Measurements from ENCODE around the gene SORBS2.

SORBS2 gene

DNA sequence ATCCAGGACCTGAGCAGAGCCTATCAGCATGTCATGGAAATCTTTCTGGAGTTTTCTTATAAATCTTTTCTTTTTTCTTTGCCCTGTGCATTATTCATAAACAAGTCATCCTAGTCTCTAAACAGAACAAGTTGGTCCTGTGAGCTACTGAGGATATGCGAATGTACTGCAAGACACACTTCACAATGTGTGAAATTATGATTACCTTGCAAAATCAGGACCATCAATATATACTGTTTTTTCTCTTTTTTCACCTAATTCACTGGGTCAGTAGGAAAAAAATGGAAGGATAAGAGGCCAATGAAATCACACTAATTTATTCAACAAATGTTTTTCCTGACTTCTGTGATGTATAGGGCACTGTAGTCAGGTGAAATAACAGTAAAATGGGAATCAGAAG is 14.4 kb upstream of the SORBS2 start:
- H3K79me1 ChIP-seq (ENCODE audit: low read length): no peaks in the 10 kb centered on the region
- H3K9ac ChIP-seq (ENCODE audit: low read length): no peak overlapping the region
- no peak overlapping the region for H3K56ac ChIP-seq (ENCODE audit: low read length)
- peak overlapping the region; percentile 1 for H3K4ac ChIP-seq (ENCODE audit: low read depth, low read length)
- no peak overlapping the region for H3K4me3 ChIP-seq (ENCODE audit: low read length)
- H3K23ac ChIP-seq (ENCODE audit: low read length): no peak overlapping the region
- H2BK15ac ChIP-seq (replicated peaks; ENCODE audit: low read depth): no peak overlapping the region
- H3K4me2 ChIP-seq (ENCODE audit: low read length): no peak overlapping the region
- DNase-seq: no peak
- no peaks in the 10 kb centered on the region for H3K27me3 ChIP-seq (ENCODE audit: insufficient read depth, low read length, poor library complexity)
- no peak overlapping the region for H2BK120ac ChIP-seq (ENCODE audit: low read depth, low read length)
- H4K5ac ChIP-seq (ENCODE audit: low read length): no peak overlapping the region
- no peak overlapping the region for H3K27ac ChIP-seq (ENCODE audit: low read depth, low read length)
- H3K4me1 ChIP-seq (ENCODE audit: control insufficient read depth, low read depth, low read length): peaks cover 7% of the 10 kb centered on the region
- no peak overlapping the region for H3K18ac ChIP-seq (ENCODE audit: low read length)
- H3K79me2 ChIP-seq (ENCODE audit: control insufficient read depth, insufficient read depth, low read length): no peaks in the 10 kb centered on the region
- H2BK5ac ChIP-seq (ENCODE audit: low read length): no peak overlapping the region
- WGBS (ENCODE audit: extremely low coverage, insufficient coverage, low lambda C conversion rate): no CpG with 5 or more reads among the region's 1 CpG
- no peak overlapping the region for H2AK5ac ChIP-seq (ENCODE audit: low read length)
- no peak overlapping the region for H4K8ac ChIP-seq (ENCODE audit: low read depth, low read length)
- H3K36me3 ChIP-seq (ENCODE audit: control insufficient read depth, insufficient read depth, low read length): no peaks in the 10 kb centered on the region

DNA sequence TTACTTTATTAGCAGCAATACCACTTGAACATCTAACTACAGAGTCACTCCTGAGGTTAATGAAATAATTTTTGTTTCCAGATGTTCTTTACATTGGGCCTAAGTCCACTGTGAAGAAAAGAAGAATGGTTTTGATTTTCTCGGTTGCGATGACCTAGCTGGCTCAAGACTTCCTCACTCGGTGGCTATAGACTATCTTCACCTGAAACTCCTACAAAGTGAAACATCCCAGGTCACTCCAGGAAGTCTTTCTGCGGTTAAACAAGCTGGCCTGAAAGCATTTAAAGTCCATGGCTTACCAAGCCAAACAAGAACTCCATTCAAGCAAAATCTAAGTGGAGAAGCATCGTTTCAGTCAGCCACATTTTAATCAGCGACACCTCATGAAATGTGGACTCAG is 13.7 kb upstream of the SORBS2 start:
- H3K23ac ChIP-seq (ENCODE audit: low read length): no peak overlapping the region
- no peak for DNase-seq
- peak overlapping the region; percentile 1 for H3K4ac ChIP-seq (ENCODE audit: low read depth, low read length)
- no peaks in the 10 kb centered on the region for H3K79me1 ChIP-seq (ENCODE audit: low read length)
- H3K56ac ChIP-seq (ENCODE audit: low read length): no peak overlapping the region
- no peak overlapping the region for H3K4me3 ChIP-seq (ENCODE audit: low read length)
- no CpG with 5 or more reads among the region's 6 CpGs for WGBS (ENCODE audit: extremely low coverage, insufficient coverage, low lambda C conversion rate)
- no peak overlapping the region for H3K27ac ChIP-seq (ENCODE audit: low read depth, low read length)
- no peak overlapping the region for H4K5ac ChIP-seq (ENCODE audit: low read length)
- H2BK15ac ChIP-seq (replicated peaks; ENCODE audit: low read depth): no peak overlapping the region
- H2AK5ac ChIP-seq (ENCODE audit: low read length): no peak overlapping the region
- no peak overlapping the region for H2BK120ac ChIP-seq (ENCODE audit: low read depth, low read length)
- no peaks in the 10 kb centered on the region for H3K27me3 ChIP-seq (ENCODE audit: insufficient read depth, low read length, poor library complexity)
- no peaks in the 10 kb centered on the region for H3K36me3 ChIP-seq (ENCODE audit: control insufficient read depth, insufficient read depth, low read length)
- no peak overlapping the region for H3K4me2 ChIP-seq (ENCODE audit: low read length)
- H3K4me1 ChIP-seq (ENCODE audit: control insufficient read depth, low read depth, low read length): peaks cover 7% of the 10 kb centered on the region
- H2BK5ac ChIP-seq (ENCODE audit: low read length): no peak overlapping the region
- no peak overlapping the region for H3K9ac ChIP-seq (ENCODE audit: low read length)
- H3K18ac ChIP-seq (ENCODE audit: low read length): no peak overlapping the region
- H3K79me2 ChIP-seq (ENCODE audit: control insufficient read depth, insufficient read depth, low read length): no peaks in the 10 kb centered on the region
- H4K8ac ChIP-seq (ENCODE audit: low read depth, low read length): no peak overlapping the region

DNA sequence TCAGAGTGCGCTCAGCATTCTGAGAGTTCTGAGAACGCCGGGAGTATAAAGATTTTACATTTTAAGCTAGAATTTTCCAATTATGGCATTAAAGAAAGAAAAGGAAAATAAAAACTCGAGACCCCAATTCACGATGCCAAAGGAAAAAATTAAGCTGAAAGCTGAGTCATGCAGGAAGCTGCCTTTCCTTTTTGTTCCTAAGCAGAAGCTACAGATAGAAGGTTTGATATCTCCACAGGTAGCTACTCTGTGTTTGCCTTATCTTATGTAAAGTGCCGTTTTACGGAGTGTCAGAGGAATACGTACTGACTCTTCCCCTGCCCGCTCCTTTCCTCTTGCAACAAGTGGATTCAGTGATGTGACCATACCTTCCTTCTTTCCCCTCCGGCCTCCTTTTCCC is 10.8 kb upstream of the SORBS2 start:
- peak; percentile 91 for DNase-seq
- Histone ChIP-seq H3K36me3 (ENCODE audit: control insufficient read depth, insufficient read depth, low read length) (no peaks in the 10 kb centered on the region), H3K79me2 (ENCODE audit: control insufficient read depth, insufficient read depth, low read length) (no peaks in the 10 kb centered on the region), H3K9ac (ENCODE audit: low read length) (no peak overlapping the region), H2BK5ac (ENCODE audit: low read length) (peak overlapping the region; percentile 81), H3K27me3 (ENCODE audit: insufficient read depth, low read length, poor library complexity) (no peaks in the 10 kb centered on the region), H3K4ac (ENCODE audit: low read depth, low read length) (peak overlapping the region; percentile 71), H3K27ac (ENCODE audit: low read depth, low read length) (no peak overlapping the region), H3K18ac (ENCODE audit: low read length) (peak overlapping the region; percentile 43), H3K56ac (ENCODE audit: low read length) (peak overlapping the region; percentile 49), H2BK15ac (replicated peaks; ENCODE audit: low read depth) (no peak overlapping the region), H2AK5ac (ENCODE audit: low read length) (no peak overlapping the region), H4K5ac (ENCODE audit: low read length) (no peak overlapping the region), H3K4me1 (ENCODE audit: control insufficient read depth, low read depth, low read length) (peaks cover 7% of the 10 kb centered on the region), H3K4me2 (ENCODE audit: low read length) (no peak overlapping the region), H3K23ac (ENCODE audit: low read length) (no peak overlapping the region), H3K79me1 (ENCODE audit: low read length) (no peaks in the 10 kb centered on the region), H4K8ac (ENCODE audit: low read depth, low read length) (no peak overlapping the region), H2BK120ac (ENCODE audit: low read depth, low read length) (peak overlapping the region; percentile 29), H3K4me3 (ENCODE audit: low read length) (no peak overlapping the region)
- WGBS (ENCODE audit: extremely low coverage, insufficient coverage, low lambda C conversion rate): no CpG with 5 or more reads among the region's 10 CpGs

GRCh38 chr4:185821029-185821419 is 9.0 kb upstream of the SORBS2 start:
- Histone ChIP-seq H3K4me3 (ENCODE audit: low read length) (no peak overlapping the region), H3K4me1 (ENCODE audit: control insufficient read depth, low read depth, low read length) (peaks cover 7% of the 10 kb centered on the region), H3K27ac (ENCODE audit: low read depth, low read length) (no peak overlapping the region), H2AK5ac (ENCODE audit: low read length) (no peak overlapping the region), H4K5ac (ENCODE audit: low read length) (no peak overlapping the region), H3K79me1 (ENCODE audit: low read length) (no peaks in the 10 kb centered on the region), H2BK5ac (ENCODE audit: low read length) (peak overlapping the region; percentile 33), H2BK120ac (ENCODE audit: low read depth, low read length) (no peak overlapping the region), H3K9ac (ENCODE audit: low read length) (no peak overlapping the region), H4K8ac (ENCODE audit: low read depth, low read length) (no peak overlapping the region), H3K56ac (ENCODE audit: low read length) (peak overlapping the region; percentile 64), H3K18ac (ENCODE audit: low read length) (no peak overlapping the region), H2BK15ac (replicated peaks; ENCODE audit: low read depth) (no peak overlapping the region), H3K4ac (ENCODE audit: low read depth, low read length) (no peak overlapping the region), H3K23ac (ENCODE audit: low read length) (no peak overlapping the region), H3K27me3 (ENCODE audit: insufficient read depth, low read length, poor library complexity) (no peaks in the 10 kb centered on the region), H3K36me3 (ENCODE audit: control insufficient read depth, insufficient read depth, low read length) (no peaks in the 10 kb centered on the region), H3K79me2 (ENCODE audit: control insufficient read depth, insufficient read depth, low read length) (no peaks in the 10 kb centered on the region), H3K4me2 (ENCODE audit: low read length) (no peak overlapping the region)
- WGBS (ENCODE audit: extremely low coverage, insufficient coverage, low lambda C conversion rate): no CpG with 5 or more reads among the region's 11 CpGs
- DNase-seq: no peak

DNA sequence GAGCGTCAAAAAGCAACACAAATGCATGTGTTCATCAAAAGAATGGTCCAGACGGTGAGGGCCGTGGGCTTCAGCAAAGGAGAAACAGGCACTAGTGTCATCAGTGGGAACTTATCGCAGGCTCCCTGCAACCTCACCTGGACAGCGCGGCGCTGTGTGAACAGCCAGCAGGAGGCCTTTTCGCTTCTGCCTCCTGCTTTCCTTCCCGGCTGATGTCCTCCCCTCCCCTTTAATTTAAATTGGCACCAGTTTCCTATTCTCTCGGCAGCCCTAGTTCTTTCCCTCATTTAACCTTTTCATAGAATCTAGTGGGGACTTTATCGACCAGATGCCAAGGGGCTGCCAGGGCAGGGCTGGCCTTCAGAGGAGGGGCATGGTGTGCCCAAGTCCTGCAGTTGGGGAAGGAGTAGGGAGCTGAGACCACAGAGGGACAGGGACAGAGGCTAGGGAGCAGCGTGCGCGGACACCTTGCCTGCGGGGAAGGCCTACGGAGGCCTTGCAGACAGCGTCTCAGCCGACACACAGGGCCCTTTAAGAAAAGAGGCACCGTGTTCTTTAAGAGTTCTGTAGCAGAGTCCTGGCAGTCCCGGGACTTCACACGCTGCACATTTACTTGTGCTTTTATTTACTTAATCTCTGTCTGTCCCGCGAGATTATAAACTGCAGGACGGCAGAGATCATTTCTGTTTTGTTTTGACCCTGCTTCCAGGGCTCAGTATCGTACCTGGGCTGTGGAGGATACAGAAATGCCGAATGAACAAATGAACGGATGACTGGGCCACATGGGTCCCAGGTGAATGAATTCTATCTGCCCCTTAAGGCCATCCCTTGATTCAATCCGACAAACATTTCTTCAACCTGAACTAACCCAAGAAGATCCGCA is 8.4 kb upstream of the SORBS2 start:
- Histone ChIP-seq H3K36me3 (ENCODE audit: control insufficient read depth, insufficient read depth, low read length) (no peaks in the 10 kb centered on the region), H3K23ac (ENCODE audit: low read length) (no peak overlapping the region), H3K56ac (ENCODE audit: low read length) (peak overlapping the region; percentile 35), H2AK5ac (ENCODE audit: low read length) (no peak overlapping the region), H3K4me3 (ENCODE audit: low read length) (no peak overlapping the region), H2BK120ac (ENCODE audit: low read depth, low read length) (no peak overlapping the region), H3K27ac (ENCODE audit: low read depth, low read length) (no peak overlapping the region), H2BK15ac (replicated peaks; ENCODE audit: low read depth) (no peak overlapping the region), H3K4me2 (ENCODE audit: low read length) (no peak overlapping the region), H4K5ac (ENCODE audit: low read length) (no peak overlapping the region), H3K27me3 (ENCODE audit: insufficient read depth, low read length, poor library complexity) (no peaks in the 10 kb centered on the region), H3K9ac (ENCODE audit: low read length) (no peak overlapping the region), H3K79me1 (ENCODE audit: low read length) (no peaks in the 10 kb centered on the region), H2BK5ac (ENCODE audit: low read length) (no peak overlapping the region), H3K18ac (ENCODE audit: low read length) (no peak overlapping the region), H3K79me2 (ENCODE audit: control insufficient read depth, insufficient read depth, low read length) (no peaks in the 10 kb centered on the region), H3K4ac (ENCODE audit: low read depth, low read length) (no peak overlapping the region), H3K4me1 (ENCODE audit: control insufficient read depth, low read depth, low read length) (peaks cover 7% of the 10 kb centered on the region), H4K8ac (ENCODE audit: low read depth, low read length) (no peak overlapping the region)
- WGBS (ENCODE audit: extremely low coverage, insufficient coverage, low lambda C conversion rate): no CpG with 5 or more reads among the region's 29 CpGs
- DNase-seq: no peak

DNA sequence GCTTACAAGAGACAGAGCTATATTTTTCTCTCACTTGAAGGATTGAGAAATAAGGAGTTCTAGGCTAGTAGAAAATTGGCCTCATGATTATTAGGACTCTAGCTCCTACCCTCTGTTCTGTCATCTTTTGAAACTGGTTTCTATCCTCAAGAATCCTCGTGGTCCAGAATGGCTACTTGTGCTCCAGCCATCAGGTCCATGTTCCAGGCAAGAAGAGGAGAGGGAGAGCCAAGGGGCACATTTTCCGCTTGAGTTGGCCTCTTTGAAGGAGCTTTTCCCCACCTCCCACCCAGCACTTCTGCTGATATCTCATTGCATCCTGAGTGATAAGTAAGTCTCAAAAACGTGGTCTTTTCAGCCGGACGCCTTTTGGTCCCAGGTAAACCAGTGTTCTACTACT is 7.2 kb upstream of the SORBS2 start:
- H3K4me3 ChIP-seq (ENCODE audit: low read length): no peak overlapping the region
- no peak overlapping the region for H3K23ac ChIP-seq (ENCODE audit: low read length)
- no CpG with 5 or more reads among the region's 5 CpGs for WGBS (ENCODE audit: extremely low coverage, insufficient coverage, low lambda C conversion rate)
- no peak overlapping the region for H2BK5ac ChIP-seq (ENCODE audit: low read length)
- H3K79me1 ChIP-seq (ENCODE audit: low read length): no peaks in the 10 kb centered on the region
- H3K4ac ChIP-seq (ENCODE audit: low read depth, low read length): no peak overlapping the region
- H4K5ac ChIP-seq (ENCODE audit: low read length): no peak overlapping the region
- no peak for DNase-seq
- no peak overlapping the region for H3K9ac ChIP-seq (ENCODE audit: low read length)
- no peak overlapping the region for H2AK5ac ChIP-seq (ENCODE audit: low read length)
- no peak overlapping the region for H3K27ac ChIP-seq (ENCODE audit: low read depth, low read length)
- H3K18ac ChIP-seq (ENCODE audit: low read length): no peak overlapping the region
- H3K79me2 ChIP-seq (ENCODE audit: control insufficient read depth, insufficient read depth, low read length): no peaks in the 10 kb centered on the region
- H4K8ac ChIP-seq (ENCODE audit: low read depth, low read length): no peak overlapping the region
- H3K4me1 ChIP-seq (ENCODE audit: control insufficient read depth, low read depth, low read length): peaks cover 6% of the 10 kb centered on the region
- H3K4me2 ChIP-seq (ENCODE audit: low read length): no peak overlapping the region
- H2BK120ac ChIP-seq (ENCODE audit: low read depth, low read length): no peak overlapping the region
- H3K56ac ChIP-seq (ENCODE audit: low read length): no peak overlapping the region
- H3K27me3 ChIP-seq (ENCODE audit: insufficient read depth, low read length, poor library complexity): no peaks in the 10 kb centered on the region
- H2BK15ac ChIP-seq (replicated peaks; ENCODE audit: low read depth): no peak overlapping the region
- no peaks in the 10 kb centered on the region for H3K36me3 ChIP-seq (ENCODE audit: control insufficient read depth, insufficient read depth, low read length)
